PC-9 (cell line): Measurements from ENCODE around the gene BUD23.

Source experiments
- CTCF ChIP-seq: fragments of 200-600 bp; sonication (generic); conservative IDR thresholded peaks from 2 replicates; pipeline ENCODE4 v1.6.1; 2017; ENCODE audit warnings: mixed run types, antibody characterized with exemption, mild to moderate bottlenecking, moderate library complexity
- EZH2 ChIP-seq: fragments of 200-600 bp; sonication (generic); IDR thresholded peaks from 2 replicates; pipeline ENCODE4 v1.8.0; 2017; ENCODE audit warnings: antibody characterized with exemption, low read depth

GRCh38 chr7:73704640-73705550, 21.5 kb downstream of the BUD23 start:
- TF ChIP-seq CTCF (no peak), EZH2 (no peak)
